ENCODE data around the gene PCGF3. TPM values are rescaled to one million over a fixed set of nuclear protein-coding genes. Genes with fewer than 3 reads are reported as not detected.

PCGF3 gene
- total and polyA plus RNA-seq, 9 of the 15 experiments (the other 6 are each of a cell fraction or from before 2014, with no cell fraction given), result 2.6 to 46.1 (median 20.3) TPM

DNA sequence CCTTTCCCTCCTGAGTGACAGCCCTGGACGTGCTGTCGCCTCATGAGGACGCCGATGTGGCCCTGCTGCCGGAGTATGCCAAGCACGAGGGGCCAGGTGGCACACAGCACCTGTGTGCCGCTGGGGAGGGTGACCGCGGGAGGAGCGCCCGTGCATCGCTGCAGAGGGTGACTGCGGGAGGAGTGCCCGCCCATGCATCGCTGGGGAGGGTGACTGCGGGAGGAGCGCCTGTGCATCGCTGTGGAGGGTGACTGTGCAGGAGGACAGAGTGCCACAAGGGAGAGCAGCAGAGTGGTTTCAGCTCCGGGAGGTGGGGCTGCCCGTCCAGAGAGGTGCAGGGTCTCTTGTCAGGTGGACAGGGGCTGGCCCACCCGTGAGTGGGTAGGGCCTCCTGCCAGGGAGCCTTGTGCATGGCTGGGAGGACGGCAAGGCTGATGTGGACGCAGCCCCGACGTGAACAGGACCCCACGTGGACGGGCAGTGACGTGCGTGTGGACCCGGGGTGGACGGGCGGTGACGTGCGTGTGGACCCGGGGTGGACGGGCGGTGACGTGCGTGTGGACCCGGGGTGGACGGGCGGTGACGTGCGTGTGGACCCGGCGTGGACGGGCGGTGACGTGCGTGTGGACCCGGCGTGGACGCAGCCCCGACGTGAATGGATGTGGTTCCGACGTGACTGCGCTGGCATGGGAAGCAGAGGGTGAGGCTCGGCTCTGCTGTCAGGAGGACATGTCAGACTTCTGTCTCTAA lies 14.7 kb downstream of the PCGF3 start (continued):
- TF ChIP-seq THAP12 (CRISPR knock-in tag; IDR thresholded peaks at IDR 0.05) (no peak), HMG20A (CRISPR knock-in tag; conservative IDR thresholded peaks at IDR 0.05) (no peak), ZBTB33 (CRISPR knock-in tag; IDR thresholded peaks at IDR 0.05) (no peak), MTA2 (IDR thresholded peaks at IDR 0.05; ENCODE audit: low read depth) (no peak), PATZ1 (CRISPR knock-in tag; IDR thresholded peaks at IDR 0.05; ENCODE audit: borderline replicate concordance) (no peak)
- TF ChIP-seq, protein P1, sequence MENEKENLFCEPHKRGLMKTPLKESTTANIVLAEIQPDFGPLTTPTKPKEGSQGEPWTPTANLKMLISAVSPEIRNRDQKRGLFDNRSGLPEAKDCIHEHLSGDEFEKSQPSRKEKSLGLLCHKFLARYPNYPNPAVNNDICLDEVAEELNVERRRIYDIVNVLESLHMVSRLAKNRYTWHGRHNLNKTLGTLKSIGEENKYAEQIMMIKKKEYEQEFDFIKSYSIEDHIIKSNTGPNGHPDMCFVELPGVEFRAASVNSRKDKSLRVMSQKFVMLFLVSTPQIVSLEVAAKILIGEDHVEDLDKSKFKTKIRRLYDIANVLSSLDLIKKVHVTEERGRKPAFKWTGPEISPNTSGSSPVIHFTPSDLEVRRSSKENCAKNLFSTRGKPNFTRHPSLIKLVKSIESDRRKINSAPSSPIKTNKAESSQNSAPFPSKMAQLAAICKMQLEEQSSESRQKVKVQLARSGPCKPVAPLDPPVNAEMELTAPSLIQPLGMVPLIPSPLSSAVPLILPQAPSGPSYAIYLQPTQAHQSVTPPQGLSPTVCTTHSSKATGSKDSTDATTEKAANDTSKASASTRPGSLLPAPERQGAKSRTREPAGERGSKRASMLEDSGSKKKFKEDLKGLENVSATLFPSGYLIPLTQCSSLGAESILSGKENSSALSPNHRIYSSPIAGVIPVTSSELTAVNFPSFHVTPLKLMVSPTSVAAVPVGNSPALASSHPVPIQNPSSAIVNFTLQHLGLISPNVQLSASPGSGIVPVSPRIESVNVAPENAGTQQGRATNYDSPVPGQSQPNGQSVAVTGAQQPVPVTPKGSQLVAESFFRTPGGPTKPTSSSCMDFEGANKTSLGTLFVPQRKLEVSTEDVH (IDR thresholded peaks at IDR 0.05; ENCODE audit: low read depth, partially characterized antibody), result no peak
- TF ChIP-seq, protein P2, sequence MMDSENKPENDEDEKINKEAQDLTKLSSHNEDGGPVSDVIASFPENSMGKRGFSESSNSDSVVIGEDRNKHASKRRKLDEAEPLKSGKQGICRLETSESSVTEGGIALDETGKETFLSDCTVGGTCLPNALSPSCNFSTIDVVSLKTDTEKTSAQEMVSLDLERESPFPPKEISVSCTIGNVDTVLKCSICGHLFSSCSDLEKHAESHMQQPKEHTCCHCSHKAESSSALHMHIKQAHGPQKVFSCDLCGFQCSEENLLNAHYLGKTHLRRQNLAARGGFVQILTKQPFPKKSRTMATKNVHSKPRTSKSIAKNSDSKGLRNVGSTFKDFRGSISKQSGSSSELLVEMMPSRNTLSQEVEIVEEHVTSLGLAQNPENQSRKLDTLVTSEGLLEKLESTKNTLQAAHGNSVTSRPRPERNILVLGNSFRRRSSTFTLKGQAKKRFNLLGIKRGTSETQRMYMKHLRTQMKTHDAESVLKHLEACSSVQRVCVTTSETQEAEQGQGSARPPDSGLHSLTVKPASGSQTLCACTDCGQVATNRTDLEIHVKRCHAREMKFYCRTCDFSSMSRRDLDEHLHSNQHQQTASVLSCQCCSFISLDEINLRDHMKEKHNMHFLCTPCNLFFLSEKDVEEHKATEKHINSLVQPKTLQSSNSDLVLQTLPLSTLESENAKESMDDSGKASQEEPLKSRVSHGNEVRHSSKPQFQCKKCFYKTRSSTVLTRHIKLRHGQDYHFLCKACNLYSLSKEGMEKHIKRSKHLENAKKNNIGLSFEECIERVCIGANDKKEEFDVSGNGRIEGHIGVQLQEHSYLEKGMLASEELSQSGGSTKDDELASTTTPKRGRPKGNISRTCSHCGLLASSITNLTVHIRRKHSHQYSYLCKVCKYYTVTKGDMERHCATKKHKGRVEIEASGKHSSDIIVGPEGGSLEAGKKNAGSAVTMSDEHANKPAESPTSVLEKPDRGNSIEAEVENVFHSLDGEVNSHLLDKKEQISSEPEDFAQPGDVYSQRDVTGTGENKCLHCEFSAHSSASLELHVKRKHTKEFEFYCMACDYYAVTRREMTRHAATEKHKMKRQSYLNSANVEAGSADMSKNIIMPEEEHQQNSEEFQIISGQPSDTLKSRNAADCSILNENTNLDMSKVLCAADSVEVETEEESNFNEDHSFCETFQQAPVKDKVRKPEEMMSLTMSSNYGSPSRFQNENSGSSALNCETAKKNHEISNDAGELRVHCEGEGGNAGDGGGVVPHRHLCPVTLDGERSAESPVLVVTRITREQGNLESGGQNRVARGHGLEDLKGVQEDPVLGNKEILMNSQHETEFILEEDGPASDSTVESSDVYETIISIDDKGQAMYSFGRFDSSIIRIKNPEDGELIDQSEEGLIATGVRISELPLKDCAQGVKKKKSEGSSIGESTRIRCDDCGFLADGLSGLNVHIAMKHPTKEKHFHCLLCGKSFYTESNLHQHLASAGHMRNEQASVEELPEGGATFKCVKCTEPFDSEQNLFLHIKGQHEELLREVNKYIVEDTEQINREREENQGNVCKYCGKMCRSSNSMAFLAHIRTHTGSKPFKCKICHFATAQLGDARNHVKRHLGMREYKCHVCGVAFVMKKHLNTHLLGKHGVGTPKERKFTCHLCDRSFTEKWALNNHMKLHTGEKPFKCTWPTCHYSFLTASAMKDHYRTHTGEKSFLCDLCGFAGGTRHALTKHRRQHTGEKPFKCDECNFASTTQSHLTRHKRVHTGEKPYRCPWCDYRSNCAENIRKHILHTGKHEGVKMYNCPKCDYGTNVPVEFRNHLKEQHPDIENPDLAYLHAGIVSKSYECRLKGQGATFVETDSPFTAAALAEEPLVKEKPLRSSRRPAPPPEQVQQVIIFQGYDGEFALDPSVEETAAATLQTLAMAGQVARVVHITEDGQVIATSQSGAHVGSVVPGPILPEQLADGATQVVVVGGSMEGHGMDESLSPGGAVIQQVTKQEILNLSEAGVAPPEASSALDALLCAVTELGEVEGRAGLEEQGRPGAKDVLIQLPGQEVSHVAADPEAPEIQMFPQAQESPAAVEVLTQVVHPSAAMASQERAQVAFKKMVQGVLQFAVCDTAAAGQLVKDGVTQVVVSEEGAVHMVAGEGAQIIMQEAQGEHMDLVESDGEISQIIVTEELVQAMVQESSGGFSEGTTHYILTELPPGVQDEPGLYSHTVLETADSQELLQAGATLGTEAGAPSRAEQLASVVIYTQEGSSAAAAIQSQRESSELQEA (IDR thresholded peaks at IDR 0.05; ENCODE audit: low read depth), result no peak

All from K562 (cell line).